B cell (primary cell): Measurements from ENCODE around the gene LAP3. TPM values are rescaled to one million over a fixed set of nuclear protein-coding genes. Genes with fewer than 3 reads are reported as not detected.

Source experiments
- ATAC-seq: fragments of 200-7000 bp; cut with Tn5 transposase; one replicate; pipeline ENCODE4 v1.10.0; 2021; ENCODE audit warnings: low read depth, mild to moderate bottlenecking, moderate number of reproducible peaks, moderate library complexity
- CTCF ChIA-PET: fragments of 350-600 bp; sonication (Branson Sonifier 250); formaldehyde crosslinking; loops from one replicate; lab custom pipeline; 2021; ENCODE audit warnings: antibody characterized with exemption, inconsistent platforms; lab: Charles Lee
- POLR2A ChIA-PET: fragments of 350-600 bp; sonication (Branson Sonifier 250); formaldehyde crosslinking; loops from one replicate; lab custom pipeline; 2021; ENCODE audit warnings: antibody characterized with exemption; lab: Charles Lee
- DNase-seq: peaks from one replicate; pipeline ENCODE4 v3.0.0; 2013
- H2AFZ ChIP-seq: 2 replicates; pipeline ENCODE4 v1.6.1; 2012; ENCODE audit warnings: mild to moderate bottlenecking, low read depth, low read length; ENCODE audit not compliant: insufficient read depth, poor library complexity, severe bottlenecking
- H3K27ac ChIP-seq, 2 donors: 1 replicate in 1 of 2; 2 replicates in 1 of 2; pipeline ENCODE4 v1.5.1; 2012 to 2013; ENCODE audit warnings: low read length in 2 of 2, mild to moderate bottlenecking in 2 of 2, moderate library complexity in 1 of 2
- H3K27me3 ChIP-seq, 4 experiments: fragments of 200-600 bp in 1 of 4; sonication (generic) in 1 of 4; replicated peaks in 1 of 4; 1 replicate in 2 of 4; 2 replicates in 2 of 4; pipeline versions ENCODE4 v1.6.1 to v1.7.0; 2013 to 2016; ENCODE audit warnings: low read length in 3 of 4, mild to moderate bottlenecking in 2 of 4, mixed read lengths in 1 of 4, moderate library complexity in 1 of 4; ENCODE audit not compliant: insufficient read depth in 4 of 4, control insufficient read depth in 3 of 4; ENCODE audit errors: control extremely low read depth in 1 of 4
- H3K36me3 ChIP-seq, 2 experiments: replicated peaks in 1 of 2; 1 replicate in 1 of 2; 2 replicates in 1 of 2; pipeline versions ENCODE4 v1.6.1 to v1.7.1; 2013; ENCODE audit warnings: low read length in 1 of 2; ENCODE audit not compliant: insufficient read depth in 2 of 2, control insufficient read depth in 1 of 2; ENCODE audit errors: control extremely low read depth in 1 of 2, extremely low read depth in 1 of 2
- H3K4me1 ChIP-seq, 2 donors: fragments of 200-600 bp in 1 of 2; sonication (generic) in 1 of 2; 1 replicate in 1 of 2; 2 replicates in 1 of 2; pipeline versions ENCODE4 v1.5.1 to v1.6.1; 2013 to 2017; ENCODE audit warnings: low read length in 2 of 2; ENCODE audit not compliant: control insufficient read depth in 2 of 2, insufficient read depth in 2 of 2
- H3K4me2 ChIP-seq: replicated peaks from 2 replicates; pipeline ENCODE3; 2012; ENCODE audit warnings: mild to moderate bottlenecking, low read depth, low read length; ENCODE audit not compliant: poor library complexity, severe bottlenecking
- H3K4me3 ChIP-seq, 5 experiments: fragments of 200-600 bp in 1 of 5; sonication (generic) in 1 of 5; 1 replicate in 3 of 5; 2 replicates in 2 of 5; pipeline versions ENCODE4 v1.5.1 to v1.7.0; 2011 to 2016; ENCODE audit warnings: low read length in 4 of 5, mild to moderate bottlenecking in 4 of 5, low read depth in 2 of 5, control low read depth in 1 of 5, moderate library complexity in 1 of 5; ENCODE audit not compliant: insufficient read depth in 1 of 5; ENCODE audit errors: control extremely low read depth in 1 of 5, extremely low read depth in 1 of 5
- H3K79me2 ChIP-seq: fragments of 200-600 bp; sonication (generic); one replicate; pipeline ENCODE4 v1.6.0; 2016; ENCODE audit warnings: low read length; ENCODE audit not compliant: control insufficient read depth, insufficient read depth
- H3K9ac ChIP-seq: fragments of 200-600 bp; sonication (generic); 2 replicates; pipeline ENCODE4 v1.6.1; 2017; ENCODE audit warnings: mild to moderate bottlenecking, low read length, moderate library complexity
- H3K9me3 ChIP-seq, 3 donors: one replicate each; pipeline versions ENCODE4 v1.6.1 to v1.7.1; 2013; ENCODE audit warnings: low read length in 2 of 3; ENCODE audit not compliant: control insufficient read depth in 2 of 3, insufficient read depth in 1 of 3; ENCODE audit errors: control extremely low read depth in 1 of 3
- H4K20me1 ChIP-seq: 2 replicates; pipeline ENCODE4 v1.6.0; 2012; ENCODE audit warnings: mild to moderate bottlenecking, low read length; ENCODE audit not compliant: insufficient read depth, control insufficient read depth, poor library complexity, severe bottlenecking
- H3K27ac Mint-ChIP-seq: one replicate; pipeline ENCODE4 v1.8.0; 2021; ENCODE audit warnings: mixed read lengths
- H3K27me3 Mint-ChIP-seq: one replicate; pipeline ENCODE4 v1.8.0; 2021; ENCODE audit warnings: mixed read lengths
- H3K4me1 Mint-ChIP-seq: one replicate; pipeline ENCODE4 v1.8.0; 2021; ENCODE audit warnings: mixed read lengths
- H3K4me3 Mint-ChIP-seq: one replicate; pipeline ENCODE4 v1.8.0; 2021; ENCODE audit warnings: mixed read lengths
- H3K9me3 Mint-ChIP-seq: one replicate; pipeline ENCODE4 v1.8.0; 2022; ENCODE audit warnings: mixed read lengths; ENCODE audit not compliant: insufficient read depth
- CTCF ChIP-seq: fragments of 200-600 bp; IDR thresholded peaks from one replicate; pipeline ENCODE4 v1.8.0; 2022; ENCODE audit warnings: antibody characterized with exemption, mild to moderate bottlenecking
- EZH2 ChIP-seq: IDR thresholded peaks from 2 replicates; pipeline ENCODE4 v1.6.1; 2012; ENCODE audit warnings: borderline replicate concordance, low read depth, mild to moderate bottlenecking, moderate library complexity, low read length; ENCODE audit not compliant: insufficient read depth, poor library complexity, severe bottlenecking
- WGBS: methylation state at CpG from one replicate; pipeline ENCODE4 v1.1.5; 2013; ENCODE audit warnings: missing lambda C conversion rate; ENCODE audit not compliant: insufficient coverage; 5-methylcytosine and 5-hydroxymethylcytosine counted together
- intact Hi-C: fragments of 100-400 bp; cut with micrococcal nuclease; formaldehyde crosslinking; loops from one replicate; pipeline ENCODE4 v1.10.0; 2022
- polyA plus RNA-seq: library from polyadenylated mRNA; depleted of rRNA; stranded (reverse); fragments of >200 nt; gene quantifications from 2 replicates; pipeline ENCODE4 v1.2.3, GENCODE V29; 2012
- total RNA-seq, 2 donors: library from RNA; stranded (reverse); fragments of 120-200 nt in 1 of 2; gene quantifications; 1 replicate in 1 of 2; 2 replicates in 1 of 2; pipeline versions ENCODE4 v1.2.3 to v1.2.4, GENCODE V29; 2013 to 2022

LAP3 gene
- total and polyA plus RNA-seq, 2 donors (not counting 1 experiment from before 2014, with no cell fraction given) = 18.4 to 30.1 TPM

GRCh38 chr4:17561195-17561909 lies 15.6 kb upstream of the LAP3 start:
- H3K9me3 Mint-ChIP-seq = no peaks in the 10 kb centered on the region
- H3K27ac Mint-ChIP-seq = no peak overlapping the region
- Histone ChIP-seq H3K4me3 (no peak overlapping the region), H2AFZ (no peak overlapping the region), H3K9me3 (no peaks in the 10 kb centered on the region), H3K4me2 (no peak overlapping the region), H3K27me3 (peaks cover 0 to 4% (median 0%) of the 10 kb centered on the region in 4 experiments), H4K20me1 (no peaks in the 10 kb centered on the region), H3K27ac (no peak overlapping the region), H3K9ac (no peak overlapping the region), H3K79me2 (no peaks in the 10 kb centered on the region), H3K36me3 (no peaks in the 10 kb centered on the region), H3K4me1 (no peaks in the 10 kb centered on the region)
- intact Hi-C loops = no loop called here
- ATAC-seq (no peak), DNase-seq (no peak)
- ChIA-PET POLR2A (no interaction called here), CTCF (no interaction called here)
- WGBS = 89% methylated on average over 7 of the region's 8 CpGs
- no peak overlapping the region for H3K4me3 Mint-ChIP-seq
- no peak for TF ChIP-seq CTCF
- no peak for TF ChIP-seq EZH2
- peaks cover 4% of the 10 kb centered on the region for H3K27me3 Mint-ChIP-seq
- no peaks in the 10 kb centered on the region for H3K4me1 Mint-ChIP-seq

- no peak overlapping the region for H2AFZ ChIP-seq
- no peak overlapping the region for H3K4me2 ChIP-seq
- ChIA-PET CTCF (no interaction called here), POLR2A (no interaction called here)
- no peaks in the 10 kb centered on the region for H3K4me1 ChIP-seq
- Mint-ChIP-seq H3K4me1 (no peaks in the 10 kb centered on the region), H3K27ac (no peak overlapping the region), H3K9me3 (no peaks in the 10 kb centered on the region), H3K27me3 (peaks cover 8% of the 10 kb centered on the region), H3K4me3 (no peak overlapping the region)
- no peak overlapping the region for H3K4me3 ChIP-seq
- H3K79me2 ChIP-seq = no peaks in the 10 kb centered on the region
- H3K9ac ChIP-seq = no peak overlapping the region
- no peaks in the 10 kb centered on the region for H3K36me3 ChIP-seq
- no peak for ATAC-seq
- no CpG with 5 or more reads among the region's 1 CpG for WGBS
- peaks cover 0 to 4% (median 0%) of the 10 kb centered on the region in 4 experiments for H3K27me3 ChIP-seq
- intact Hi-C loops = no loop called here
- TF ChIP-seq EZH2 (no peak), CTCF (no peak)
- H3K9me3 ChIP-seq = no peaks in the 10 kb centered on the region
- no peak overlapping the region for H3K27ac ChIP-seq
- H4K20me1 ChIP-seq = no peaks in the 10 kb centered on the region
- DNase-seq = no peak
These were observed 14.8 kb upstream of the LAP3 start for GRCh38 chr4:17562157-17562556.
